ENCODE data around the gene GNAI2. TPM values are rescaled to one million over a fixed set of nuclear protein-coding genes. Genes with fewer than 3 reads are reported as not detected.
"Not testable (repeated sequence)": the region's sequence is repeated elsewhere in the genome, so short reads cannot be mapped to it uniquely, and the experiment has no call there.

Gene GNAI2
- total and polyA plus RNA-seq, 2 donors (not counting 3 experiments of a cell fraction or from before 2014, with no cell fraction given), result 767 to 1,875 TPM

GRCh38 chr3:50210510-50211367 is 25.3 kb upstream of the GNAI2 start:
- DNase-seq (ENCODE audit: low read depth, low spot score) (no peak), FAIRE-seq (no peak)
- no peak overlapping the region for H2AFZ ChIP-seq (ENCODE audit: low read depth, low read length)
- no peak overlapping the region for H3K4me3 ChIP-seq (replicated peaks in 1 of 3; ENCODE audit: insufficient read depth in 1 of 3, low read depth in 1 of 3, low read length in 3 of 3)
- H3K9me1 ChIP-seq (replicated peaks; ENCODE audit: control insufficient read depth, extremely low read depth, insufficient read depth, low read length), result no peaks in the 10 kb centered on the region
- H3K36me3 ChIP-seq (ENCODE audit: control insufficient read depth in 2 of 2, extremely low read depth in 1 of 2, insufficient read depth in 2 of 2, low read length in 2 of 2), result no peaks in the 10 kb centered on the region
- H3K79me2 ChIP-seq (ENCODE audit: control insufficient read depth, insufficient read depth, low read length), result no peaks in the 10 kb centered on the region
- H3K4me2 ChIP-seq (ENCODE audit: insufficient read depth, low read length), result no peak overlapping the region
- no peaks in the 10 kb centered on the region for H3K4me1 ChIP-seq (ENCODE audit: control insufficient read depth, extremely low read depth, insufficient read depth, low read length)
- no peak overlapping the region for H3K27ac ChIP-seq (ENCODE audit: insufficient read depth, low read depth, low read length)
- no peak for TF ChIP-seq GATA2 (IDR thresholded peaks at IDR 0.05; ENCODE audit: insufficient read depth, insufficient read length, low read depth, low read length)
- no peak for TF ChIP-seq MYC (IDR thresholded peaks at IDR 0.05; ENCODE audit: low read depth, low read length)
- TF ChIP-seq FOS (IDR thresholded peaks at IDR 0.05; ENCODE audit: borderline replicate concordance, insufficient read depth, low read length), result no peak
- no peak for TF ChIP-seq EZH2 (IDR thresholded peaks at IDR 0.05; ENCODE audit: borderline replicate concordance, low read depth, low read length, severe bottlenecking)
- no peak for TF ChIP-seq POLR2A (IDR thresholded peaks at IDR 0.05; ENCODE audit: low read depth, low read length)
- TF ChIP-seq POLR2AphosphoS5 (IDR thresholded peaks at IDR 0.05; ENCODE audit: insufficient read depth, low read depth, low read length), result no peak
- TF ChIP-seq MAX (IDR thresholded peaks at IDR 0.05; ENCODE audit: insufficient read depth, insufficient read length), result no peak
- no peak for TF ChIP-seq JUN (IDR thresholded peaks at IDR 0.05; ENCODE audit: borderline replicate concordance, insufficient read depth, insufficient read length, low read depth)
- no peak for TF ChIP-seq CTCF (IDR thresholded peaks at IDR 0.05; ENCODE audit: extremely low read depth in 1 of 2, insufficient read depth in 1 of 2, low read depth in 1 of 2, low read length in 2 of 2)
- intact Hi-C loops (cut with micrococcal nuclease), result no loop called here
- H4K20me1 ChIP-seq (replicated peaks; ENCODE audit: control insufficient read depth, extremely low read depth, insufficient read depth, low read length), result no peaks in the 10 kb centered on the region
- dilution Hi-C loops (cut with MboI; ENCODE audit: extremely low pct_ligation_motif_present, low sequenced_read_pairs), result no loop called here
- H3K27me3 ChIP-seq (ENCODE audit: control insufficient read depth in 2 of 2, insufficient read depth in 2 of 2, low read length in 2 of 2), result peaks cover 5 to 10% of the 10 kb centered on the region in 2 experiments
- CTCF ChIA-PET, result interaction anchor here (0.6 to 6.4 kb wide), 7 partner anchors 8 to 50 kb away, joined by 3 to 53 read pairs (median 9); no protein-coding TSS in a partner anchor
- POLR2A ChIA-PET, result no interaction called here
- H3K9ac ChIP-seq (replicated peaks; ENCODE audit: extremely low read depth, insufficient read depth, low read length), result no peak overlapping the region
- no peaks in the 10 kb centered on the region for H3K9me3 ChIP-seq (replicated peaks; ENCODE audit: control insufficient read depth, insufficient read depth, low read length)
- BruUV-seq (replicated peaks), result no TSS peak

GRCh38 chr3:50211368-50211717 is 24.7 kb upstream of the GNAI2 start:
- POLR2A ChIA-PET; H4K20me1 ChIP-seq (replicated peaks; ENCODE audit: control insufficient read depth, extremely low read depth, insufficient read depth, low read length); intact Hi-C loops (cut with micrococcal nuclease); BruUV-seq (replicated peaks); H3K27ac ChIP-seq (ENCODE audit: insufficient read depth, low read depth, low read length); H3K36me3 ChIP-seq (ENCODE audit: control insufficient read depth in 2 of 2, extremely low read depth in 1 of 2, insufficient read depth in 2 of 2, low read length in 2 of 2); H3K9ac ChIP-seq (replicated peaks; ENCODE audit: extremely low read depth, insufficient read depth, low read length); FAIRE-seq; DNase-seq (ENCODE audit: low read depth, low spot score); H3K9me3 ChIP-seq (replicated peaks; ENCODE audit: control insufficient read depth, insufficient read depth, low read length); H3K9me1 ChIP-seq (replicated peaks; ENCODE audit: control insufficient read depth, extremely low read depth, insufficient read depth, low read length); H3K4me3 ChIP-seq (replicated peaks in 1 of 3; ENCODE audit: insufficient read depth in 1 of 3, low read depth in 1 of 3, low read length in 3 of 3); H3K4me1 ChIP-seq (ENCODE audit: control insufficient read depth, extremely low read depth, insufficient read depth, low read length); H3K79me2 ChIP-seq (ENCODE audit: control insufficient read depth, insufficient read depth, low read length); H2AFZ ChIP-seq (ENCODE audit: low read depth, low read length); H3K27me3 ChIP-seq (ENCODE audit: control insufficient read depth in 2 of 2, insufficient read depth in 2 of 2, low read length in 2 of 2); H3K4me2 ChIP-seq (ENCODE audit: insufficient read depth, low read length); dilution Hi-C loops (cut with MboI; ENCODE audit: extremely low pct_ligation_motif_present, low sequenced_read_pairs): not testable (repeated sequence)
- CTCF ChIA-PET, result interaction anchor here (2.4 to 6.4 kb wide), 3 partner anchors 10 to 16 kb away, joined by 9 to 53 read pairs (median 43); no protein-coding TSS in a partner anchor

Data from endothelial cell of umbilical vein (primary cell).